WTC11 (cell line): ENCODE data around the gene GALK1. TPM values are rescaled to one million over a fixed set of nuclear protein-coding genes. Genes with fewer than 3 reads are reported as not detected.
A peak's percentile ranks its signal among the peaks of the same experiment; 100 is the strongest.

Experiments used
- ATAC-seq: fragments of 200-7000 bp; cut with Tn5 transposase; 2 replicates; pipeline ENCODE4 v1.10.0; 2021; ENCODE audit warnings: mild to moderate bottlenecking, moderate library complexity
- CTCF ChIA-PET: fragments of 300-600 bp; sonication (Branson Sonifier 250); formaldehyde crosslinking; loops from one replicate; lab custom pipeline; 2021; ENCODE audit warnings: antibody characterized with exemption; lab: Charles Lee
- POLR2A ChIA-PET: fragments of 350-600 bp; sonication (Branson Sonifier 250); formaldehyde crosslinking; loops from one replicate; lab custom pipeline; 2021; ENCODE audit warnings: antibody characterized with exemption; lab: Charles Lee
- DNase-seq: peaks from one replicate; pipeline ENCODE4 v3.0.0; 2021; ENCODE audit warnings: low spot score
- H3K27ac Mint-ChIP-seq: 2 replicates; pipeline ENCODE4 v1.8.0; 2021; ENCODE audit warnings: mixed read lengths
- H3K27me3 Mint-ChIP-seq: 2 replicates; pipeline ENCODE4 v1.8.0; 2021; ENCODE audit warnings: low read depth, mild to moderate bottlenecking, moderate library complexity, mixed read lengths
- H3K36me3 Mint-ChIP-seq: 2 replicates; pipeline ENCODE4 v1.8.0; 2021; ENCODE audit warnings: mixed read lengths
- H3K4me1 Mint-ChIP-seq: 2 replicates; pipeline ENCODE4 v1.8.0; 2022; ENCODE audit warnings: mixed read lengths
- H3K4me3 Mint-ChIP-seq: 2 replicates; pipeline ENCODE4 v1.8.0; 2021; ENCODE audit warnings: mild to moderate bottlenecking, moderate library complexity, mixed read lengths
- H3K9me3 Mint-ChIP-seq: 2 replicates; pipeline ENCODE4 v1.8.0; 2021; ENCODE audit warnings: mixed read lengths
- ATF1 ChIP-seq: sonication (generic); formaldehyde crosslinking; IDR thresholded peaks from 2 replicates; pipeline ENCODE4 v1.8.1; 2023; ENCODE audit warnings: mild to moderate bottlenecking, moderate library complexity, missing genetic modification reagents
- E2F5 ChIP-seq: sonication (generic); formaldehyde crosslinking; IDR thresholded peaks from 2 replicates; pipeline ENCODE4 v1.8.1; 2022; ENCODE audit warnings: mild to moderate bottlenecking, moderate library complexity, missing genetic modification reagents
- FOXK1 ChIP-seq: sonication (generic); formaldehyde crosslinking; IDR thresholded peaks from 2 replicates; pipeline ENCODE4 v1.8.0; 2022; ENCODE audit warnings: mild to moderate bottlenecking, moderate library complexity, missing genetic modification reagents
- GABPB1 ChIP-seq: sonication (generic); formaldehyde crosslinking; IDR thresholded peaks from 2 replicates; pipeline ENCODE4 v1.8.1; 2023; ENCODE audit warnings: mild to moderate bottlenecking, missing genetic modification reagents
- GTF2I ChIP-seq: fragments of 250-450 bp; sonication (Bioruptor Pico); conservative IDR thresholded peaks from 2 replicates; pipeline ENCODE4 v1.4.0; 2021; ENCODE audit warnings: mild to moderate bottlenecking
- HMGXB4 ChIP-seq: sonication (generic); formaldehyde crosslinking; IDR thresholded peaks from 2 replicates; pipeline ENCODE4 v1.8.1; 2023; ENCODE audit warnings: mild to moderate bottlenecking, moderate library complexity, missing genetic modification reagents
- KAT7 ChIP-seq: sonication (generic); formaldehyde crosslinking; IDR thresholded peaks from 2 replicates; pipeline ENCODE4 v1.8.1; 2023; ENCODE audit warnings: missing genetic modification reagents, mild to moderate bottlenecking, borderline replicate concordance
- MYBL2 ChIP-seq: sonication (generic); formaldehyde crosslinking; IDR thresholded peaks from 2 replicates; pipeline ENCODE4 v1.8.1; 2023; ENCODE audit warnings: mild to moderate bottlenecking, moderate library complexity, missing genetic modification reagents
- NR2C2 ChIP-seq: sonication (generic); formaldehyde crosslinking; IDR thresholded peaks from 2 replicates; pipeline ENCODE4 v1.8.0; 2022; ENCODE audit warnings: mild to moderate bottlenecking, missing genetic modification reagents
- PRDM15 ChIP-seq: sonication (generic); formaldehyde crosslinking; IDR thresholded peaks from 2 replicates; pipeline ENCODE4 v1.8.0; 2022; ENCODE audit warnings: missing genetic modification reagents
- SMAD4 ChIP-seq: sonication (generic); formaldehyde crosslinking; IDR thresholded peaks from 2 replicates; pipeline ENCODE4 v1.8.0; 2022; ENCODE audit warnings: mild to moderate bottlenecking, missing genetic modification reagents
- SP1 ChIP-seq: sonication (generic); formaldehyde crosslinking; conservative IDR thresholded peaks from 2 replicates; pipeline ENCODE4 v1.8.1; 2022; ENCODE audit warnings: missing genetic modification reagents
- TCF7 ChIP-seq: sonication (generic); formaldehyde crosslinking; IDR thresholded peaks from 2 replicates; pipeline ENCODE4 v1.8.0; 2022; ENCODE audit warnings: mild to moderate bottlenecking, low read depth, missing genetic modification reagents, moderate library complexity
- TEAD1 ChIP-seq: sonication (generic); formaldehyde crosslinking; IDR thresholded peaks from 2 replicates; pipeline ENCODE4 v1.8.0; 2022; ENCODE audit warnings: mild to moderate bottlenecking, missing genetic modification reagents
- USF1 ChIP-seq: sonication (generic); formaldehyde crosslinking; IDR thresholded peaks from 2 replicates; pipeline ENCODE4 v1.8.0; 2022; ENCODE audit warnings: mild to moderate bottlenecking, missing genetic modification reagents
- ZNF219 ChIP-seq: sonication (generic); formaldehyde crosslinking; IDR thresholded peaks from 2 replicates; pipeline ENCODE4 v1.8.0; 2023; ENCODE audit warnings: missing genetic modification reagents, mild to moderate bottlenecking, borderline replicate concordance
- ZNF317 ChIP-seq: sonication (generic); formaldehyde crosslinking; IDR thresholded peaks from 2 replicates; pipeline ENCODE4 v1.8.1; 2023; ENCODE audit warnings: low read depth, mild to moderate bottlenecking, moderate library complexity, missing genetic modification reagents, borderline replicate concordance
- ZNF396 ChIP-seq: fragments of 250-450 bp; sonication (Bioruptor Pico); IDR thresholded peaks from 2 replicates; pipeline ENCODE4 v1.8.0; 2021; ENCODE audit warnings: mild to moderate bottlenecking, moderate library complexity, borderline replicate concordance
- ZNF423 ChIP-seq: fragments of 250-450 bp; sonication (Bioruptor Pico); IDR thresholded peaks from 2 replicates; pipeline ENCODE4 v2.1.2; 2022; ENCODE audit warnings: mild to moderate bottlenecking, moderate library complexity
- ZNF532 ChIP-seq: fragments of 250-450 bp; sonication (Bioruptor Pico); IDR thresholded peaks from 2 replicates; pipeline ENCODE4 v1.9.0; 2021; ENCODE audit warnings: mild to moderate bottlenecking, borderline replicate concordance
- ZNF671 ChIP-seq: fragments of 250-450 bp; sonication (Bioruptor Pico); IDR thresholded peaks from 2 replicates; pipeline ENCODE4 v1.8.0; 2021; ENCODE audit warnings: mild to moderate bottlenecking
- total RNA-seq: library from RNA; stranded (reverse); gene quantifications from 3 replicates; pipeline ENCODE4 v1.2.3, GENCODE V29; 2021

The GALK1 gene
- total RNA-seq, 1 experiment from 2014 or later, result 42.2 TPM

GRCh38 chr17:75784473-75785015 lies 19.6 kb upstream of the GALK1 start, which contains the start of gene UNK:
UNK (plus strand) TSS chr17:75784806; CDS start chr17:75784881, 75 bp downstream.
- peak; percentile 97 for DNase-seq
- CTCF ChIA-PET, result interaction anchor here (1.0 to 2.3 kb wide), 8 partner anchors 19 to 259 kb away, joined by 3 to 27 read pairs (median 10); partner anchors contain the start of genes GALK1, LLGL2 and WBP2
- TF ChIP-seq KAT7 (peak; percentile 1; the same call in 1 of the 2 replicates), TCF7 (CRISPR knock-in tag) (no peak), ZNF396 (CRISPR knock-in tag) (no peak), ZNF671 (CRISPR knock-in tag) (no peak), USF1 (CRISPR knock-in tag) (no peak; the same call in 1 of the 2 replicates), HMGXB4 (CRISPR knock-in tag) (no peak), FOXK1 (CRISPR knock-in tag) (peak; percentile 39; the same call in 1 of the 2 replicates), ZNF317 (CRISPR knock-in tag) (no peak), SP1 (CRISPR knock-in tag) (peak; percentile 40; the same call in 1 of the 2 replicates), SMAD4 (CRISPR knock-in tag) (no peak), ZNF423 (CRISPR knock-in tag) (no peak), TEAD1 (CRISPR knock-in tag) (peak; percentile 17; the same call in 1 of the 2 replicates), GABPB1 (CRISPR knock-in tag) (0 out of 2 replicates have a peak, but pooled peaks have one; percentile 20)
- peak; percentile 77 for ATAC-seq
- no peaks in the 10 kb centered on the region for H3K9me3 Mint-ChIP-seq
- POLR2A ChIA-PET, result interaction anchor here (0.6 to 2.2 kb wide), 10 partner anchors 8 to 71 kb away, joined by 3 to 13 read pairs (median 4); partner anchors contain the start of gene WBP2
- H3K27me3 Mint-ChIP-seq, result peaks cover 3% of the 10 kb centered on the region
- H3K27ac Mint-ChIP-seq, result peak within 1 kb of the TSS; percentile 100
- peaks cover 6% of the 10 kb centered on the region for H3K36me3 Mint-ChIP-seq
- H3K4me1 Mint-ChIP-seq, result peaks cover 34% of the 10 kb centered on the region
- H3K4me3 Mint-ChIP-seq, result peak within 1 kb of the TSS; percentile 95

- peaks cover 4% of the 10 kb centered on the region for H3K27me3 Mint-ChIP-seq
- H3K4me1 Mint-ChIP-seq, result peaks cover 34% of the 10 kb centered on the region
- peak overlapping the region; percentile 93 for H3K27ac Mint-ChIP-seq
- ATAC-seq (peak; percentile 1; the same call in 1 of the 2 replicates), DNase-seq (peak; percentile 38)
- peaks cover 7% of the 10 kb centered on the region for H3K36me3 Mint-ChIP-seq
- ChIA-PET CTCF (interaction anchor here (0.7 to 2.3 kb wide), 18 partner anchors 9 to 183 kb away, joined by 3 to 27 read pairs (median 6); partner anchors contain the start of genes GALK1, ITGB4, SMIM5 and UNC13D), POLR2A (interaction anchor here (0.6 to 2.2 kb wide), 5 partner anchors 9 to 71 kb away, joined by 3 to 13 read pairs (median 4); partner anchors contain the start of gene WBP2)
- peak overlapping the region; percentile 95 for H3K4me3 Mint-ChIP-seq
- no peaks in the 10 kb centered on the region for H3K9me3 Mint-ChIP-seq
- TF ChIP-seq ZNF317 (CRISPR knock-in tag) (no peak), ZNF532 (CRISPR knock-in tag) (no peak), GTF2I (CRISPR knock-in tag) (no peak), MYBL2 (no peak), ZNF219 (CRISPR knock-in tag) (no peak), NR2C2 (CRISPR knock-in tag) (no peak), E2F5 (CRISPR knock-in tag) (no peak), ATF1 (CRISPR knock-in tag) (no peak), PRDM15 (CRISPR knock-in tag) (no peak)
Observed at GRCh38 chr17:75783803-75784472, 18.9 kb upstream of the GALK1 start.
